Dermis microvascular lymphatic vessel endothelial cell (primary cell): ENCODE results near the gene ARF5. TPM values are rescaled to one million over a fixed set of nuclear protein-coding genes. Genes with fewer than 3 reads are reported as not detected.

Experiments used
- DNase-seq, 2 donors: peaks; one replicate each; pipeline versions ENCODE4 v3.0.0 to v3.0.0-alpha.2; 2010; ENCODE audit warnings: low read depth in 2 of 2
- total RNA-seq: library from RNA; depleted of rRNA; stranded (reverse); fragments of >200 nt; gene quantifications from 2 replicates; pipeline ENCODE4 v1.2.1, GENCODE V29; 2014

The ARF5 gene
- total RNA-seq, 1 donor from 2014 or later, result 179 TPM

DNA sequence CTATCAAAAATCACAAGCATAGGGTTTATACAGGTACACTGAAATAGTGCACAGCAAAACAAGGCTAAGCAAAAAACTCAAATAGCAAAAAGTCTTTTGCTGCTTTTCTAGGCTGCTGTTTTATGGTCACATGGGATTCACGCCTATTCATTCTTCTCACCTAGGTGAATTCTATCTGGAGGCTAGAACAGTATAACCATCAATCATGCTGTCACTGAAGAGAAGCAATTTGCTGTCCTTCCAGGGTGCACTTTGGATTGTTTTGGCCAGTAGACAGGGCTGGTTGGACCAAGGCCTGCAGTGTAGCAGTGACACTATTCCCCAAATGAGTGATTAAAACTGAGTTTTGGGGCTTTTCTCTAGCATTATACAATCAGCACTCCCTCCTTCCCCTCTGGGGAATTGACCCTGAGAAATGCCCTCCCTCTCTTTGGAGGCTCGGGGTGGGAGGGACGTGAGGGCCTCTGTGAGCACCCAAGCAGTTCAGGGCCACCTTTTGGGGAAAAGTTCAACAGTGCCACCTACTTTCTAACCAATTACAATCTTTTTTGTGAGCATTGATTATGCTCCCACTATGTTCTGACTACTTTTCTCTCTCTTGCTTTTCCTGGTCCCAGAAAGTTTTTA, 47.6 kb downstream of the ARF5 start:
- no peak for DNase-seq

DNA sequence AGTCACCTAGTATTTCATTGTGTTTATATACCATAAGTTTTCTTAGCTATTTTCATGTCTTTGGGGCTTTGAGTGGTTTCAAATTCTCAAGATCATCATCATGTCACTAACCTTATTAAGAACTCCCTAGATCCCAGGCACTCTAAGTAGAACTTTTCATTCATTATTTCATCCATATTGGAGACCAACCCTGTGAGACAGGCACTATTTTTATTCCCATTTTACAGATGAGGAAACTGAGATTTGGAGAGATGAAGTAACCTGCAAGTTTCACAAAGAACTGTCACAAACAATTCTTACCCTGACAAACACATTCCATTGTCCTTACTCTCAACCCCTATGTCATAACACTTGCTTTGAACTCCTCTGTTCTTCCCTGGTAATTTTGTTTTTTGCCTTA, 50.0 kb downstream of the ARF5 start:
- DNase-seq, result no peak

Other genes starting within 250 kb of the ARF5 start
- 7.1 and 9.5 TPM in 2 replicates for gene ZNF800, start 195.7 kb upstream of the ARF5 start, total RNA-seq
- gene GCC1, start 2.8 kb upstream of the ARF5 start, total RNA-seq, result 15.5 and 18.5 TPM in 2 replicates
- gene FSCN3, start 5.3 kb downstream of the ARF5 start, total RNA-seq, result 0.51 and 0.64 TPM in 2 replicates
- gene PAX4, start 29.7 kb downstream of the ARF5 start, total RNA-seq, result not detected in 2 replicates
- gene SND1, start 63.8 kb downstream of the ARF5 start, total RNA-seq, result 139 and 165 TPM in 2 replicates